CD14-positive monocyte (primary cell): ENCODE results near the gene CADM1. TPM values are rescaled to one million over a fixed set of nuclear protein-coding genes. Genes with fewer than 3 reads are reported as not detected.

ENCODE experiments used
- DNase-seq, 3 donors: peaks; one replicate each; pipeline ENCODE4 v3.0.0-alpha.2; 2011 to 2022
- H2AFZ ChIP-seq: 2 replicates; pipeline ENCODE4 v1.6.0; 2012; ENCODE audit warnings: mild to moderate bottlenecking, low read depth, low read length, inconsistent platforms; ENCODE audit not compliant: insufficient read depth, poor library complexity, severe bottlenecking
- H3K27ac ChIP-seq, 2 donors: 1 replicate in 1 of 2; 2 replicates in 1 of 2; pipeline ENCODE4 v1.5.1; 2012 to 2013; ENCODE audit warnings: low read length in 2 of 2, control low read depth in 1 of 2, inconsistent platforms in 1 of 2, low read depth in 1 of 2, mild to moderate bottlenecking in 1 of 2
- H3K27me3 ChIP-seq, 2 donors: one replicate each; pipeline versions ENCODE4 v1.6.0 to v1.6.1; 2011 to 2013; ENCODE audit warnings: low read length in 2 of 2; ENCODE audit not compliant: control insufficient read depth in 2 of 2, insufficient read depth in 2 of 2
- H3K36me3 ChIP-seq, 2 donors: replicated peaks in 1 of 2; 1 replicate in 1 of 2; 2 replicates in 1 of 2; pipeline versions ENCODE4 v1.5.1 to v1.6.1; 2012 to 2013; ENCODE audit warnings: low read length in 2 of 2, control low read depth in 1 of 2, inconsistent platforms in 1 of 2, mild to moderate bottlenecking in 1 of 2; ENCODE audit not compliant: insufficient read depth in 2 of 2, control insufficient read depth in 1 of 2
- H3K4me1 ChIP-seq, 2 donors: 1 replicate in 1 of 2; 2 replicates in 1 of 2; pipeline versions ENCODE4 v1.5.1 to v1.6.1; 2012 to 2013; ENCODE audit warnings: low read length in 2 of 2, control low read depth in 1 of 2, inconsistent platforms in 1 of 2, mild to moderate bottlenecking in 1 of 2, moderate library complexity in 1 of 2; ENCODE audit not compliant: insufficient read depth in 2 of 2, control insufficient read depth in 1 of 2
- H3K4me2 ChIP-seq: replicated peaks from 2 replicates; pipeline ENCODE3; 2012; ENCODE audit warnings: low read length, moderate library complexity, mild to moderate bottlenecking; ENCODE audit not compliant: poor library complexity, severe bottlenecking; ENCODE audit errors: extremely low read depth
- H3K4me3 ChIP-seq, 3 experiments: fragments of 200-600 bp in 1 of 3; sonication (generic) in 1 of 3; replicated peaks in 1 of 3; 1 replicate in 2 of 3; 2 replicates in 1 of 3; pipeline ENCODE4 v1.5.1; 2011 to 2013; ENCODE audit warnings: low read length in 3 of 3, mild to moderate bottlenecking in 3 of 3, control low read depth in 2 of 3, low read depth in 2 of 3, inconsistent platforms in 1 of 3, moderate library complexity in 1 of 3
- H3K79me2 ChIP-seq: 2 replicates; pipeline ENCODE4 v1.6.0; 2012; ENCODE audit warnings: mild to moderate bottlenecking, control low read depth, inconsistent platforms, low read length, moderate library complexity; ENCODE audit not compliant: insufficient read depth
- H3K9ac ChIP-seq: 2 replicates; pipeline ENCODE4 v1.6.0; 2017; ENCODE audit warnings: low read length, mild to moderate bottlenecking; ENCODE audit not compliant: insufficient read depth, poor library complexity, severe bottlenecking
- H3K9me3 ChIP-seq, 2 donors: replicated peaks in 1 of 2; 1 replicate in 1 of 2; 2 replicates in 1 of 2; pipeline versions ENCODE4 v1.5.1 to v1.6.1; 2012 to 2013; ENCODE audit warnings: low read length in 2 of 2, control low read depth in 1 of 2; ENCODE audit not compliant: control insufficient read depth in 1 of 2, insufficient read depth in 1 of 2
- H4K20me1 ChIP-seq: 2 replicates; pipeline ENCODE4 v1.6.0; 2012; ENCODE audit warnings: mild to moderate bottlenecking, low read length, control low read depth, moderate library complexity; ENCODE audit not compliant: insufficient read depth
- H3K27ac Mint-ChIP-seq, 7 donors: one replicate each; pipeline ENCODE4 v1.8.0; 2020; ENCODE audit warnings: mild to moderate bottlenecking in 7 of 7, mixed read lengths in 7 of 7, moderate library complexity in 6 of 7, inconsistent platforms in 2 of 7
- H3K27me3 Mint-ChIP-seq, 3 donors: one replicate each; pipeline ENCODE4 v1.8.0; 2021 to 2022; ENCODE audit warnings: low read depth in 3 of 3, mild to moderate bottlenecking in 3 of 3, mixed read lengths in 3 of 3, moderate library complexity in 3 of 3, inconsistent platforms in 1 of 3
- H3K36me3 Mint-ChIP-seq, 2 donors: one replicate each; pipeline ENCODE4 v1.8.0; 2020; ENCODE audit warnings: mixed read lengths in 2 of 2, inconsistent platforms in 1 of 2, mild to moderate bottlenecking in 1 of 2
- H3K4me1 Mint-ChIP-seq: one replicate; pipeline ENCODE4 v1.8.0; 2020; ENCODE audit warnings: mild to moderate bottlenecking, mixed read lengths
- H3K4me3 Mint-ChIP-seq, 2 donors: one replicate each; pipeline ENCODE4 v1.8.0; 2020; ENCODE audit warnings: mild to moderate bottlenecking in 2 of 2, mixed read lengths in 2 of 2, moderate library complexity in 1 of 2
- H3K9me3 Mint-ChIP-seq, 7 donors: one replicate each; pipeline ENCODE4 v1.8.0; 2020 to 2022; ENCODE audit warnings: mixed read lengths in 7 of 7, mild to moderate bottlenecking in 6 of 7, moderate library complexity in 6 of 7, inconsistent platforms in 2 of 7
- CTCF ChIP-seq: fragments of 200-600 bp; IDR thresholded peaks from one replicate; pipeline ENCODE4 v1.8.0; 2022; ENCODE audit warnings: antibody characterized with exemption, mild to moderate bottlenecking
- WGBS: methylation state at CpG from one replicate; pipeline ENCODE4 v1.1.5; 2013; ENCODE audit warnings: missing lambda C conversion rate; ENCODE audit not compliant: insufficient coverage; 5-methylcytosine and 5-hydroxymethylcytosine counted together
- intact Hi-C, 2 donors: fragments of 100-400 bp; cut with micrococcal nuclease; formaldehyde crosslinking; loops; one replicate each; pipeline versions ENCODE4 v1.15.0 to v1.15.1; 2023
- polyA plus RNA-seq, 3 donors: library from polyadenylated mRNA; depleted of rRNA in 1 of 3; unstranded in 2 of 3; stranded (reverse) in 1 of 3; fragments of 300-500 nt in 2 of 3; fragments of >200 nt in 1 of 3; fragmentation: Illumina TruSeq in 2 of 3; gene quantifications; 1 replicate in 2 of 3; 2 replicates in 1 of 3; pipeline ENCODE4 v1.2.3, GENCODE V29; 2012 to 2021

CADM1 gene
- polyA plus RNA-seq, 3 donors = not detected

GRCh38 chr11:115480611-115481010, 23.6 kb downstream of the CADM1 start:
- no peak overlapping the region for H3K27ac ChIP-seq
- no peak overlapping the region for H3K4me2 ChIP-seq
- no peaks in the 10 kb centered on the region for H3K4me1 ChIP-seq
- intact Hi-C loops = no loop called here
- peaks cover 0 to 2% (median 0%) of the 10 kb centered on the region in 7 donors for H3K9me3 Mint-ChIP-seq
- H3K27me3 ChIP-seq = peaks cover 6 to 16% of the 10 kb centered on the region in 2 donors
- peaks cover 11 to 14% (median 13%) of the 10 kb centered on the region in 3 donors for H3K27me3 Mint-ChIP-seq
- no peaks in the 10 kb centered on the region for H3K79me2 ChIP-seq
- TF ChIP-seq CTCF = no peak
- no CpG with 5 or more reads among the region's 1 CpG for WGBS
- no peak overlapping the region for H3K4me3 Mint-ChIP-seq
- no peak overlapping the region for H3K27ac Mint-ChIP-seq
- no peak overlapping the region for H2AFZ ChIP-seq
- H3K9ac ChIP-seq = no peak overlapping the region
- DNase-seq = no peak
- H3K4me1 Mint-ChIP-seq = no peaks in the 10 kb centered on the region
- no peaks in the 10 kb centered on the region for H3K36me3 Mint-ChIP-seq
- no peak overlapping the region for H3K4me3 ChIP-seq
- H3K9me3 ChIP-seq = no peaks in the 10 kb centered on the region
- no peaks in the 10 kb centered on the region for H3K36me3 ChIP-seq
- H4K20me1 ChIP-seq = no peaks in the 10 kb centered on the region

- H4K20me1 ChIP-seq = no peaks in the 10 kb centered on the region
Observed at GRCh38 chr11:115477410-115477809, 26.8 kb downstream of the CADM1 start.

More at GRCh38 chr11:115477410-115477809, 26.8 kb downstream of the CADM1 start:
- Histone ChIP-seq H3K27me3 (peaks cover 6 to 11% of the 10 kb centered on the region in 2 donors), H2AFZ (no peak overlapping the region), H3K9ac (no peak overlapping the region), H3K4me2 (no peak overlapping the region), H3K36me3 (no peaks in the 10 kb centered on the region), H3K9me3 (no peaks in the 10 kb centered on the region), H3K4me3 (no peak overlapping the region), H3K4me1 (no peaks in the 10 kb centered on the region), H3K27ac (no peak overlapping the region), H3K79me2 (no peaks in the 10 kb centered on the region)
- H3K27ac Mint-ChIP-seq = no peak overlapping the region
- no peak for DNase-seq
- H3K4me3 Mint-ChIP-seq = no peak overlapping the region
- intact Hi-C loops = no loop called here
- no peaks in the 10 kb centered on the region for H3K4me1 Mint-ChIP-seq
- WGBS = 29% methylated on average over 1 of the region's 1 CpG
- H3K27me3 Mint-ChIP-seq = peaks cover 13 to 18% (median 15%) of the 10 kb centered on the region in 3 donors
- TF ChIP-seq CTCF = no peak
- no peaks in the 10 kb centered on the region for H3K36me3 Mint-ChIP-seq
- H3K9me3 Mint-ChIP-seq = peaks cover 0 to 2% (median 2%) of the 10 kb centered on the region in 7 donors
